SU-DHL-6 (cell line): ENCODE data around the gene JCAD.

Source experiments
- H2AFZ ChIP-seq: fragments of 200-600 bp; sonication (generic); 2 replicates; pipeline ENCODE4 v1.6.1; 2014; ENCODE audit warnings: low read depth, mild to moderate bottlenecking, moderate library complexity, mixed read lengths, antibody characterized with exemption, low read length; ENCODE audit not compliant: severe bottlenecking
- H3F3A ChIP-seq: fragments of 200-600 bp; shearing (Covaris generic); 2 replicates; pipeline ENCODE4 v1.6.0; 2016; ENCODE audit warnings: antibody characterized with exemption, mild to moderate bottlenecking; ENCODE audit not compliant: insufficient read depth
- H3K27ac ChIP-seq: fragments of 200-600 bp; sonication (generic); 2 replicates; pipeline ENCODE4 v1.5.1; 2016; ENCODE audit warnings: low read depth, mild to moderate bottlenecking, low read length, moderate library complexity, mixed read lengths
- H3K27me3 ChIP-seq: fragments of 200-600 bp; sonication (generic), shearing (Covaris generic); 2 replicates; pipeline ENCODE4 v1.6.0; 2014; ENCODE audit warnings: mild to moderate bottlenecking, low read length
- H3K36me3 ChIP-seq: fragments of 200-600 bp; sonication (generic); 2 replicates; pipeline ENCODE4 v1.6.1; 2014; ENCODE audit warnings: mild to moderate bottlenecking, low read length, mixed read lengths
- H3K4me2 ChIP-seq: fragments of 300-600, 200-600 bp; shearing (Covaris generic), sonication (generic); 2 replicates; pipeline ENCODE4 v1.6.0; 2014; ENCODE audit warnings: low read length, low read depth, mild to moderate bottlenecking; ENCODE audit not compliant: poor library complexity, severe bottlenecking
- H3K4me3 ChIP-seq: fragments of 200-600 bp; sonication (generic); 2 replicates; pipeline ENCODE4 v1.5.1; 2014; ENCODE audit warnings: antibody characterized with exemption, low read length, mild to moderate bottlenecking, mixed read lengths; ENCODE audit not compliant: insufficient read depth, poor library complexity, severe bottlenecking
- H3K79me2 ChIP-seq: fragments of 200-600 bp; sonication (generic); 2 replicates; pipeline ENCODE4 v1.6.1; 2014; ENCODE audit warnings: mild to moderate bottlenecking, low read length, moderate library complexity; ENCODE audit not compliant: insufficient read depth
- H3K9ac ChIP-seq: fragments of 200-600 bp; sonication (generic); 2 replicates; pipeline ENCODE4 v1.7.0; 2014; ENCODE audit warnings: mild to moderate bottlenecking, low read length
- H3K9me2 ChIP-seq: fragments of 200-600 bp; sonication (generic); replicated peaks from 2 replicates; pipeline ENCODE4 v1.6.1; 2014; ENCODE audit warnings: low read length; ENCODE audit not compliant: insufficient read depth
- H3K9me3 ChIP-seq: fragments of 200-600 bp; sonication (generic); 2 replicates; pipeline ENCODE4 v1.6.1; 2014; ENCODE audit warnings: low read length, mixed read lengths; ENCODE audit not compliant: insufficient read depth
- H4K20me1 ChIP-seq: fragments of 200-600 bp; sonication (generic); 2 replicates; pipeline ENCODE4 v1.6.1; 2014; ENCODE audit warnings: low read depth, mild to moderate bottlenecking, antibody characterized with exemption, low read length, moderate library complexity, mixed read lengths
- EZH2phosphoT487 ChIP-seq: fragments of 200-600 bp; sonication (generic), shearing (Covaris generic); conservative IDR thresholded peaks from 2 replicates; pipeline ENCODE4 v1.6.1; 2018; ENCODE audit warnings: mild to moderate bottlenecking, antibody characterized with exemption, low read length, moderate library complexity, mixed read lengths
- TF ChIP-seq, protein P1 (sequence below): fragments of 200-600 bp; sonication (generic); IDR thresholded peaks from one replicate; pipeline ENCODE4 v1.5.1; 2017; ENCODE audit warnings: antibody characterized with exemption, mild to moderate bottlenecking, low read length, moderate library complexity; ENCODE audit not compliant: insufficient read depth, poor library complexity, severe bottlenecking

JCAD gene

DNA sequence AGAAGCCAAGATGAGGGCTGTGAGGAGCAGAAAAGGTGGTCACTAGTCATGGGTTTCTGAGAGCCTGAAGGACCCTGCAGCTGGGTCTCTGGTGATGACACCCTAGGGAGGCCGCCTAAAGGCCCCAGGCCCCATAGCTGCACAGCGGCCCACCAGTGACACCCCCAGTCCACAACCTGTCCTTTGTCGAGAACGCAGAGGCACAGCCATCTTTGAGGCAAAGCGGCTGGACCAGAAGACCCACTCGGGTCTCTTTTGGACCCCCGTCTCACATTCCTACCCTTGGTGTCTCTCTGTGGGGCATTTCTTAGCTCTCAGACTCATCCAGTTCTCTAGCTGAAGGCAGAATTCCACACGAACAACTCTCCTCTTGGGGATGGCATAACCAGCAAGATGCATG lies 18.8 kb downstream of the JCAD start:
- Histone ChIP-seq H3K27me3 (no peaks in the 10 kb centered on the region), H3K27ac (no peak overlapping the region), H3K9me2 (no peaks in the 10 kb centered on the region), H3K9me3 (no peaks in the 10 kb centered on the region), H3K4me3 (no peak overlapping the region), H4K20me1 (no peaks in the 10 kb centered on the region), H3K36me3 (no peaks in the 10 kb centered on the region), H3K9ac (no peak overlapping the region), H3K4me2 (no peak overlapping the region), H3K79me2 (no peaks in the 10 kb centered on the region), H3F3A (no peaks in the 10 kb centered on the region), H2AFZ (no peak overlapping the region)
- TF ChIP-seq EZH2phosphoT487: no peak
- TF ChIP-seq, protein P1, sequence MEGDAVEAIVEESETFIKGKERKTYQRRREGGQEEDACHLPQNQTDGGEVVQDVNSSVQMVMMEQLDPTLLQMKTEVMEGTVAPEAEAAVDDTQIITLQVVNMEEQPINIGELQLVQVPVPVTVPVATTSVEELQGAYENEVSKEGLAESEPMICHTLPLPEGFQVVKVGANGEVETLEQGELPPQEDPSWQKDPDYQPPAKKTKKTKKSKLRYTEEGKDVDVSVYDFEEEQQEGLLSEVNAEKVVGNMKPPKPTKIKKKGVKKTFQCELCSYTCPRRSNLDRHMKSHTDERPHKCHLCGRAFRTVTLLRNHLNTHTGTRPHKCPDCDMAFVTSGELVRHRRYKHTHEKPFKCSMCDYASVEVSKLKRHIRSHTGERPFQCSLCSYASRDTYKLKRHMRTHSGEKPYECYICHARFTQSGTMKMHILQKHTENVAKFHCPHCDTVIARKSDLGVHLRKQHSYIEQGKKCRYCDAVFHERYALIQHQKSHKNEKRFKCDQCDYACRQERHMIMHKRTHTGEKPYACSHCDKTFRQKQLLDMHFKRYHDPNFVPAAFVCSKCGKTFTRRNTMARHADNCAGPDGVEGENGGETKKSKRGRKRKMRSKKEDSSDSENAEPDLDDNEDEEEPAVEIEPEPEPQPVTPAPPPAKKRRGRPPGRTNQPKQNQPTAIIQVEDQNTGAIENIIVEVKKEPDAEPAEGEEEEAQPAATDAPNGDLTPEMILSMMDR: no peak

DNA sequence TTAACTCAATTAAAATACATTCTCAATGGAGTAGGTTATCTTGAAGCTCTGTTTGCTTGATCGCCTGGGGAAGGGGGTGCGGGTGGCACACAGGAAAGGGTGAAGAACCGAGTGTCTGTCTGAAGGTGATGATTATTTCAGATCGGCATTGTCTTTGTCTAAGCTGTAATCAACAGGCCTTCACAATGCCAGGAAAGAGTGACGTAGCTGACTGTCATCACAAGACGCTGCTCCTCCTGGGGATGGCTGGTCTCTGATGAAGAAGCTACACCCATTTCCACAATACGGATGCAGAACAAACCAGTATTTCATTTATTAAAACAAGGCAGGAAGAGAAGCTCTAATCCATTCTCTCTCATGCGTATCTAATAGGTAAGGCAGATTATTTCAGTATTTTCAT lies 19.4 kb downstream of the JCAD start:
- Histone ChIP-seq H3K9ac (no peak overlapping the region), H3K27ac (no peak overlapping the region), H3K79me2 (no peaks in the 10 kb centered on the region), H3K9me3 (no peaks in the 10 kb centered on the region), H4K20me1 (no peaks in the 10 kb centered on the region), H3K4me3 (no peak overlapping the region), H3K27me3 (no peaks in the 10 kb centered on the region), H3F3A (no peaks in the 10 kb centered on the region), H2AFZ (no peak overlapping the region), H3K9me2 (no peaks in the 10 kb centered on the region), H3K36me3 (no peaks in the 10 kb centered on the region), H3K4me2 (no peak overlapping the region)
- TF ChIP-seq EZH2phosphoT487: no peak
- TF ChIP-seq, protein P1: no peak

DNA sequence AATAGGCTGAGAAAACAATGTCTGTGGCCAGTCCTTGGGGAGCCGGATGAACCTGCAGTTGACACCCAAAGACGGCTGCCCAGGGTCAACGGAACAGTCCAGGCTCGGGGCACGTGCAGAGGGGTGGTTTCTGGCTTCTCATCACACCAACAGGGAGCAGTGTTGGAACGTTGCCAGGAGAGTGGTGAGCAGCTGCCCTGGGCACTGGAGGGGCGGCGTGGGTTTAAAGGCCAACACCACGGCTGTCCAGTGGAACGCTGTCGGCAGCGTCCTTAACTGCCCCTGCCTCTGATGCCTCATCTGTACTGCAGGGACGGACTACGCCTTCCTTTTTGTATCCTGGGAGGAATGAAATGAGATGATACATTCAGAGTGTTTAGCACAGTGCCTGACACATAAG lies 19.8 kb downstream of the JCAD start:
- Histone ChIP-seq H3K4me2 (no peak overlapping the region), H3F3A (no peaks in the 10 kb centered on the region), H3K79me2 (no peaks in the 10 kb centered on the region), H3K27ac (no peak overlapping the region), H3K9me3 (no peaks in the 10 kb centered on the region), H2AFZ (no peak overlapping the region), H3K27me3 (no peaks in the 10 kb centered on the region), H3K4me3 (no peak overlapping the region), H3K9me2 (no peaks in the 10 kb centered on the region), H3K9ac (no peak overlapping the region), H4K20me1 (no peaks in the 10 kb centered on the region), H3K36me3 (no peaks in the 10 kb centered on the region)
- no peak for TF ChIP-seq EZH2phosphoT487
- TF ChIP-seq, protein P1: no peak
